GM23338 (cell line): ENCODE results near the gene HEPACAM.

Experiments used
- CREB1 ChIP-seq: fragments of 250-450 bp; sonication (Bioruptor Pico); IDR thresholded peaks from 2 replicates; pipeline ENCODE4 v1.5.0; 2020; ENCODE audit warnings: low read depth, mild to moderate bottlenecking, moderate library complexity
- CTCF ChIP-seq, 2 experiments: fragments of 200-600 bp in 1 of 2; sonication (generic) in 1 of 2; conservative IDR thresholded peaks; 2 replicates each; pipeline versions ENCODE4 v1.5.1 to v1.6.1; 2016 to 2017; ENCODE audit warnings: antibody characterized with exemption in 2 of 2, low read depth in 2 of 2, mild to moderate bottlenecking in 2 of 2, moderate library complexity in 1 of 2
- ETS1 ChIP-seq: IDR thresholded peaks from 2 replicates; pipeline ENCODE4 v1.6.1; 2016; ENCODE audit warnings: antibody characterized with exemption
- EZH2 ChIP-seq: fragments of 200-600 bp; sonication (generic); IDR thresholded peaks from one replicate; pipeline ENCODE4 v1.8.0; 2017; ENCODE audit warnings: antibody characterized with exemption, mild to moderate bottlenecking, low read depth; ENCODE audit not compliant: unreplicated experiment
- EZH2phosphoT487 ChIP-seq: fragments of 200-600 bp; sonication (generic); IDR thresholded peaks from one replicate; pipeline ENCODE4 v1.8.1; 2018; ENCODE audit warnings: antibody characterized with exemption; ENCODE audit not compliant: unreplicated experiment
- NANOG ChIP-seq: IDR thresholded peaks from 2 replicates; pipeline ENCODE4 v1.6.1; 2016; ENCODE audit warnings: antibody characterized with exemption, borderline replicate concordance
- POLR2AphosphoS5 ChIP-seq: IDR thresholded peaks from 2 replicates; pipeline ENCODE4 v1.6.1; 2016; ENCODE audit warnings: antibody characterized with exemption, low read depth
- REST ChIP-seq: IDR thresholded peaks from one replicate; pipeline ENCODE4 v1.6.1; 2018; ENCODE audit warnings: antibody characterized with exemption; ENCODE audit not compliant: unreplicated experiment
- STAT1 ChIP-seq: IDR thresholded peaks from one replicate; pipeline ENCODE4 v1.6.1; 2016; ENCODE audit warnings: antibody characterized with exemption; ENCODE audit not compliant: unreplicated experiment
- ZNF331 ChIP-seq: fragments of 250-450 bp; sonication (Bioruptor Pico); IDR thresholded peaks from 2 replicates; pipeline ENCODE4 v1.5.0; 2020; ENCODE audit warnings: low read depth, mild to moderate bottlenecking, moderate library complexity

GRCh38 chr11:124938970-124939369 lies 3.1 kb upstream of the HEPACAM start:
- TF ChIP-seq CTCF (conservative IDR thresholded peaks at IDR 0.05; ENCODE audit: low read depth in 2 of 2) (no peak), CREB1 (CRISPR knock-in tag) (no peak), ETS1 (no peak), POLR2AphosphoS5 (no peak), REST (no peak), EZH2 (no peak), STAT1 (no peak), NANOG (no peak), EZH2phosphoT487 (no peak), ZNF331 (CRISPR knock-in tag) (no peak)
